NCI-H226 (cell line): Measurements from ENCODE around the gene PRKD1.

ENCODE experiments used
- DNase-seq: peaks from one replicate; pipeline ENCODE4 v3.0.0-alpha.2; 2015

The PRKD1 gene

GRCh38 chr14:29587046-29587445 is 340.6 kb downstream of the PRKD1 start:
- peak; percentile 10 for DNase-seq

GRCh38 chr14:29584992-29585391 is 342.7 kb downstream of the PRKD1 start:
- DNase-seq, result peak; percentile 67

GRCh38 chr14:29580763-29581162 is 346.9 kb downstream of the PRKD1 start:
- no peak for DNase-seq

GRCh38 chr14:29579838-29580237 is 347.8 kb downstream of the PRKD1 start:
- no peak for DNase-seq

- no peak for DNase-seq
These were observed 350.7 kb downstream of the PRKD1 start for GRCh38 chr14:29576927-29577326.

GRCh38 chr14:29569194-29569593 is 358.5 kb downstream of the PRKD1 start:
- no peak for DNase-seq

GRCh38 chr14:29566194-29566593 is 361.5 kb downstream of the PRKD1 start:
- no peak for DNase-seq

- DNase-seq, result no peak
These were observed 369.1 kb downstream of the PRKD1 start for GRCh38 chr14:29558516-29558915.

GRCh38 chr14:29554335-29554734 is 373.3 kb downstream of the PRKD1 start:
- DNase-seq, result no peak

- DNase-seq, result no peak
These were observed 374.2 kb downstream of the PRKD1 start for GRCh38 chr14:29553427-29553826.

- peak; percentile 22 for DNase-seq
These were observed 378.7 kb downstream of the PRKD1 start for GRCh38 chr14:29548948-29549370.

- no peak for DNase-seq
These were observed 381.9 kb downstream of the PRKD1 start for GRCh38 chr14:29545714-29546113.

GRCh38 chr14:29536886-29537511 is 390.6 kb downstream of the PRKD1 start:
- DNase-seq, result no peak

- DNase-seq, result no peak
These were observed 398.2 kb downstream of the PRKD1 start for GRCh38 chr14:29529418-29529817.

GRCh38 chr14:29528889-29529288 is 398.8 kb downstream of the PRKD1 start:
- DNase-seq, result no peak

- DNase-seq, result no peak
These were observed 400.4 kb downstream of the PRKD1 start for GRCh38 chr14:29527286-29527685.
